HG02623 (cell line): Measurements from ENCODE around the gene BRIP1.
"Not testable (repeated sequence)": the region's sequence is repeated elsewhere in the genome, so short reads cannot be mapped to it uniquely, and the experiment has no call there.

ENCODE experiments used
- ATAC-seq: cut with Tn5 transposase; IDR thresholded peaks from one replicate; pipeline ENCODE4 v1.9.1; 2021; ENCODE audit warnings: moderate library complexity; ENCODE audit not compliant: unreplicated experiment

BRIP1 gene

DNA sequence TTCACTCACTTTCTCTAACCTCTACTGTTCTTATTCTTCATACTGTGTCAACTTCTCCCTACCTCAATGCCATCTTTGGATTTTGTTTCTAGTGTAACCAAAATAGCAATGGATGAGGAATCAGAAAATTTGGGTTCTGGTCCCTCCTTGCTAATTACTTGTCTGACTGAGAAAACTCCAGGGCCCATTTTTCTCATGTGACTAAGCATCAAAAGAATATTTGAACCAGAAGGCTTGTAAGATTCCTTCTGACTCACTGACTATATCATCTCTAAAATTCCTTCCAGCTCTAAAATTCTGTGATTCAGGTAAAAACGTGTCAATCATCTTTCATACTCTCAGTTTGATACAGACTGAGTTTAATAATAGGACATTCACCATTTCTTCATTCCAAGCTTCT is 57.9 kb downstream of the BRIP1 start:
- ATAC-seq, result no peak

DNA sequence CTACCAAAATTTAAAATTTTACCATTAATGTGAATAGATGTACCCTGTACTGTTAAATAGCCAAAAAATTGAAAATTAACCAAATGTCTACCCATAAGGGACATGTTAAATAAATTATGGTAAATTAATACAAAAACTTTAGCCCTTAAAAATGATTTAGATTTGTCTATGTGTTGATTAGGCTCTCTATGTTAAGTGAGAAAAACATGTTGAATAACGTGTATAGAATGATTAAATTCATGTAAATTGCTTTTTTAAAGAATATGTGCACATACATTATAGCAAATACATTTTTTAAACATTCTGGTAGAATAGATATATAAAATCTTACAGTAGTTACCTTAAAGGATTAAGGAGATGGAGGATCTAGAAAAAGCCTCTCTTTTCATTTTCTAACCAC is 59.5 kb downstream of the BRIP1 start:
- ATAC-seq, result no peak

DNA sequence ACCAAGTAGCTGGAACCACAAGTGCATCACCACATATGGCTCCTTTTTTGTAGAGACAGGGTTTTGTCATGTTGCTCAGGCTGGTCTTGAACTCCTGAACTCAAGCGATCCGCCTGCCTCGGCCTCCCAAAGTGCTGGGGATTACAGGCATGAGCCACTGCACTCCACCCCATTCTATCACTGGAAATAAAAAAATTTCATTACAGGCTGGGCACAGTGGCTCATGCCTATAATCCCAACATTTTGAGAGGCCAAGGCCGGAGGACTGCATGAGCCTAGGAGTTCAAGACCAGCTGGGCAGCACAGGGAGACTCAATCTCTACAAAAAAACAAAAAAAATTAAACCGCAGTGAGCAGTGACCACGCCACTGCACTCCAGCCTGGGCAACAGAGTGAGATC is 60.1 kb downstream of the BRIP1 start:
- ATAC-seq, result no peak

DNA sequence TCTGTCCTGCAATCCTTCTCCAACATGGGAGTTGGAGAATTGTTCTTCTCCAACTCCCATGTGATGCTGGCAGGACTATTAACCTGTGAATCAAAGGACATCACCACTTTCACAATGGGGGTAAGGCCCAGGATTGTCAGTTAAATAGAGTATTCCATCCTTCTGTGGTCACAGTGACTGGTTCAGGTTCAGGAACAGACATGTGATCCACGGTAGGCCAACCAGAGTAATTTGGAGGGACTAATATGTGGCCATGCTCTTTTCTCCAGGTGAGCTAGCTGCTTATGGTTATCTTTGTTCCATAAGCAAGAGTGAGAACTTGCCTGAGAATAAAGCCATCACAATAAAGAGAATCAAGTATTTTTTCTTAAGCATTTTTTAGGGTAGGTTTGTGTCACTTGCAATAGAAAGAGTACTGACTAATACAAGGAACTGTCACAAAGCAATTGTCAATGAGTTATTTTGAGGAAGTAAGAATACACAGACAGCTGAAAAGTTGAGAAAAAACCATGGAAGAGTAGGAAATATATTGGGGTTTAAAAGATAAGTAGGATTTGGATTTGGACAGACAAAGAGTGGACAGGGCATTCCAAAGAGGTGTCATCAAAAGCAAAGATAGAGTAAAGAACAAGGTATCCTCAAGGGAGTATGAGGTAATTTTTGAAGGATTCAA is 63.4 kb downstream of the BRIP1 start:
- ATAC-seq, result no peak

DNA sequence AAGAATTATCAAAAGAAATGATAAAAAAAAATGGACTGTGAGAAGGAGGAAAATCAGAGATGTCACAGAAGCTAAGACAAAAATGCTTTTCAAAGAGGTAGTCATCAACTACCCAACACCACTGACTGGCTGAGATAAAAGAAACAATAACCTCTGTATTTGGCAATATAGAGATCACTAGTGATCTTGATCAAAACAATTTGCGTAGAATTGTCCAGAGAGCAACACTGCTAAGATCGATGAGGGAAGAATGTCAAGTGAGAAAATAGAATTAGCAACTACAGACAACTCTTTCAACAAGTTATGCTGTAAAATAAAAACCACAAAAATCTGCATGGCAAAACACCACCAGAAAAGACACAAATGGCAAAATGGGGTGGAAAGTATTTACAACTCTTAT is 66.0 kb downstream of the BRIP1 start:
- ATAC-seq, result no peak

DNA sequence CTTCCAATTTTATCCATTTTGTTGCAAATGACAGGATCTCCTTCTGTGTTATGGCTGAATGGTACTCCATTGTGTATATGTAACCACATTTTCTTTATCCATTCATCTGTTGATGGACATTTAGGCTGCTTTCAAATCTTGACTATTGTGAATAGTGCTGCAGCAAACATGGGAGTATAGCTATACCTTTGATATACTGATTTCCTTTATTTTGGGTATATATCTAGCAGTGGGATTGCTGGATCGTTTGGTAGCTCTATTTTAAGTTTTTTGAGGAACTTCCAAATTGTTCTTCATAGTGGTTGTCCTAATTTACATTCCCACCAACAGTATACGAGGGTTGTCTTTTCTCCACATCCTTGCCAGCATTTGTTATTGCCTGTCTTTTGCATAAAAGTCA is 67.8 kb downstream of the BRIP1 start:
- ATAC-seq, result no peak

DNA sequence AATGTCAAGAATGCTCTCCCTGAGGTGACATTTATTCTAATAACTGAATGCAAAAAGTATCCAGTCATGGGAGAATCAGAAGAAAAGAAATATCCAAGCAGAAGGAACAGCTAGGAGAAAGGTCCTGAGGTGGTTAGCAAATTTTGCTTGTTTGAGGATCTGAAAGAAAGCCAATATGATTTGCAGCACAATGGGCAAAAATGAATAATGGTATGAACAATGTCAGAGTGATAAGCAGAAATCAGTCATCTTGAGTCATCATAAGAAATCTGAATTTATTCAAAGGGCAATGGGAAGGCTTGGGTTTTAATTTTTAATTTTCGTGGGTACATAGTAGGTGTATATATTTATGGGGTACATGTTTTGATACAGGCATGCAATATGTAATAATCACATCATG is 68.5 kb downstream of the BRIP1 start:
- ATAC-seq, result no peak

DNA sequence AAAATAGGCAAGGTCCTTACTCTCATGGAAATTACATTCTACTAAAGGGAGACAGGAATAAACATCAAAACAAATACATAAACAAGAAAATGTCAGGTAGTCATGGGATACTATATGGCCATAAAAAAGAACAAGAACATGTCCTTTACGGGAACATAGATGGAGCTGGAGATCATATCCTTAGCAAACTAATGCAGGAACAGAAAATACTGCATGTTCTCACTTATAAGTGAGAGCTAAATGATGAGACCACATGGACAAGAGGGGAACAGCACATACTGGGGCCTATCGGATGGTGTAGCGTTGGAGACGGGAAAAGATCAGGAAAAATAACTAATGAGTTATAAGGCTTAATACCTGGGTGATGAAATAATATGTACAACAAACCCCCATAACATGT is 69.1 kb downstream of the BRIP1 start:
- ATAC-seq, result no peak

DNA sequence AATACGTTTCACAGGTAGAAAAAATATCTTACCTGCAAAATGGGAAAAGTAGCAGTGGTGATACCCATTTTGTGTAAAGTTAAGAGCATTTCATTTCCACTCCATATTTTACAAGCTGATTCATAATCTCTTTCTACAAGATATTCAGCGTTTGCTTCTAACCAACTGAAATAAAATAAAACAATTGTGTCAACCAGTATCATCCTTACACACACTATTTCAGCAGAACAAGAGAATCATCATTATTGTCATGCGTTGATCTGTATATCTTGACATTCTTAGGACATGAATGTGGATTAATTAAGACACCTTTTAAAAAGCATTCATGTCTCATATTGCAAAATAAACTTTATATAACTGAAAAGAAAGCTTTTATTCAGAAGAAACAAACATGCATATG is 69.8 kb downstream of the BRIP1 start:
- ATAC-seq, result no peak

DNA sequence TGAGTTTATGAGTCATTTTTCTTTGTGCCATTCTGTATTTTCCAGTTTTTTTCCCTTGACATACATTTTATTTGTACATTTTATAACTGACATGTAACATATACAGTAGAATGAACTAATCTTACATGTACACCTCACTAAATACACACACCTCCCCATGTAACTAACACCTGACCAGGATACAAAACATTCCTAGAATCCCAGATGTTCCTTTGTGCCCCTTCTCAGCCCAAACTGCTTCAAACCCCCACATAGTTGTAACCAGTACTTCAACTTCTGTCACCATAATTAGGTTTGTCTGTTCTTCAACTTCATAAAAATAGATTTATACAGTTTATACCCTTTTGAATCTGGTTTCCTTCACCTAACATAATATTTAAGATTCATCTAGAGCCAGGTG is 73.5 kb downstream of the BRIP1 start:
- ATAC-seq, result no peak

DNA sequence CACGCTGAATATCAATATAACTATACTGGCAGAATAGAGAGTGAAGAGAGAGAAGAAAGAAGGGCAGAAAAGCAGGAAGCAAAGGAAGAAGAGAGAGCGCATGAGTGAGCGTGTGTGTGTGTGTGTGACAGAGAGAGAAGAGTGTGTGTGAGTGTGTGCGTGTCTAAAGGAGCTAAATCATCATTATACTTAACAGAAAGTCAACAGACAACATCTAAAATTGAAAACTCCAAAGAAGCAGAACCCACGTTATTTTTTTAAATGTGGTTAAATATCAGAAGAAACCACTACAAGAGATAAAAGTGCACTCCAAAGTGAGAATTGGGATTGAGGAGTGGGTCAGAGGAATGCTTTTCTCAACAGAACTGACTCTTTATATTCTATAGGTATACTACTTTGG is 77.2 kb downstream of the BRIP1 start:
- no peak for ATAC-seq

DNA sequence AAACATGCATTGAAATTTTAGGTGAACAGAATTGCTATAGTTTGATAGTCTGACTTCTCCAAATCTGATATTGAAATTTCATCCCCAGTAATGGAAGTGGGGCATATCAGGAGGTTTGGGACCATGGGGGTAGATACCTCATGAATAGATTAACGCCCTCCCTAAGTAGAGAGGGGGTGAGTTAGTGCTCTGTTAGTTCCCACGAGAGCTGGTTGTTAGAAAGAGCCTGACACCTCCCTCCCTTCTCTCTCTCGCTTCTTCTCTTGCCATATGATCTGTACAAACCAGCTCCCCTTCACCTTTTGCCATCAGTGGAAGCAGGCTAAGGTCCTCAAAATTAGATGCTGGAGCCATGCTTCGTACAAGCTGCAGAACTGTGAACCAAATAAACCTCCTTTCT is 78.8 kb downstream of the BRIP1 start:
- ATAC-seq, result no peak

DNA sequence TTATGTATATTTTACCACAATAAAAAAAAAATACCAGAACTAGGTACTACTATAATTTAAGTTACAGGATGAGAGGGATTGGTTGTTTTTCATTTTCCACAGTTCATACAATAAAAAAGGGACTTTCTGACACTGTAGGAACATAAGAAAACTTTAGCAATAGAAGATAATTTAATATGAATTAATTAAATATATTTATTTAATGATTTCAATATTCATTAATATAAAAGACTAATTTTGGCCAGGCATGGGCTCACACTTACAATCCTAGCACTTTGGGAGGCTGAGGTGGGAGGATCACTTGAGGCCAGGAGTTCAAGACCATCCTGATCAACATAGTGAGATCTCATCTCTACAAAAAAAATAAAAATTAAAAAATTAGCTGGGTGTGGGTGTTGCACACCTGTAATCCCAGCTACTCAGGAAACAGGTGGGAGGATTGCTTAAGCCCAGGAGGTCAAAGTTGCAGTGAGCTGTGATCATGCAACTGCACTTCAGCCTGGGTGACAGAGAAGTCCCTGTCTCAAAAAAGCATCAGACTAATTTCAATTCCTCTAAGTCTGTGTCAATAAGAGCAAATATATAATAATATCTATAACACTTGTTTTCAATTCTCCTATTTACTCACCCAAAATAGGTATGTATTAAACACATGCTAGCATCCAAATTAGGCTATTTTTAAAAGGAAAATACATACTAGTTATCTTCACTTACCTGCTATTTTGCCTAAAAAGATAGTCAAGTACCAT is 79.6 kb downstream of the BRIP1 start:
- no peak for ATAC-seq

DNA sequence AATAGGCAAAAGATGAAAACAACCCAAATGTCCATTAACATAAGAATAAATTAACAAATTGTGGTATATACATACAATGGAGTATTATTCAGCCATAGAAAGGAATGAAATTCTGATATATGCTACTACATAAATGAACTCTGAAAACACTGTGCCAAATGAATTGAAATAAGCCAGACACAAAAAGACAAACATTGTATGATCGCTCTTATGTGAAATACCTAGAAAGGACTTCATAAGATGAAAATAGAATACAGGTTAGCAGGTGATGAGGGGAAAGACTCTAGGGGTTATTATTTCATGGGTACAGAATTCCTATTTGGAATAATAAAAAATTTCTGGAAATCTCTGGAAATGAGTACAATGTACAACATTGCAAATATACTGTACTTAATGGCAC is 80.2 kb downstream of the BRIP1 start:
- no peak for ATAC-seq

DNA sequence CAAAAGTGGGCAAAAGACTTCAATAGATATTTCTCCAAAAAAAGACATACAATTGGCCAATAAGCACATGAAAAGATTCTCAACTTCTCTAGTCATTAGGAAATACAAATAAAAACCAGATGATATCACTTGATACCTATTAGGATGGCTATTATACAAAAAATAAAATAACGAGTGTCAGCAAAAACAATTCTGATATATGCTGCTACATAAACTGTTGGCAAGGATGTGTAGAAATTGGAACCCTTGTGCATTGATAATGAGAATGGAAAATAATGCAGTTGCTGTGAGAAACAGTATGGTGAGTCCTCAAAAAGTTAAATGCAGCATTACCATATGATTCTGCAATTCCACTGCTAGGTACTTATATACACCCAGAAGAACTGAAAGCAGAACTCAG is 80.6 kb downstream of the BRIP1 start:
- ATAC-seq, result no peak

DNA sequence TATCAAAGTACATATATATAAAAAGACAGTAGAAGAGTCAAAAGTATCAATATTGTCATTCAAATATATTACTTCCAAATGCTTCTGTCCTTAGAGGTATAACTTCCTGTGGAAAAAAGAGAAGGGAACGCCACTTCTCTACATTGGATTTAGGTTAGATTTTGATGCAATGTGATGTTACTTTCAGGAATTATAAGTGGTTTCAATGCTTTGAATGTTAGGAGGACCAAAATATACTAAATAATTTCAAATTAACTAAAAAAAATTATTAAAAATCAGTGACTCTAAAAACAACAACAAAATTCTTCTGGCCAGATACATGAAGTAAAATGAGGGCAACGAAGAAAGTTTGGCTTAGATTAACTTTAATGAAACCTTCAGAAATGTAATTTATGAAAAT is 88.0 kb downstream of the BRIP1 start:
- no peak for ATAC-seq

DNA sequence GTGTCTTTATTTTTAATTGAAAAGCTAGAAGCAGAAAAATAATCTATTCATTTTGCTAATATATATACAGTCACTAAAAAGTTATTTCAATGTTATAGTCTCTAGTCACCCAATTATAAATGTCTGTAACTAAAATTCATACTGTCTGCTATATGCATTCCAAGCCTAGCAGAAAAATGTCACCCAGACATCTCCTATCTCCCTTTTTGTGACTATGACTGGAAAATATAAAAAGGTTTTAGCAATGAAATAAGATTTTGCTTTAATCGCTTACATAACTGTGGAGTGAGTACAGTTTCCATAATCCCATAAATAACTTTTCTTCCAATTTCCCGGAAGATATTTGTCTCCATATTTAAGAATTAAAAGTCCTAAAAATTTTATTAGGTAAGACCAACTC is 88.6 kb downstream of the BRIP1 start:
- no peak for ATAC-seq

DNA sequence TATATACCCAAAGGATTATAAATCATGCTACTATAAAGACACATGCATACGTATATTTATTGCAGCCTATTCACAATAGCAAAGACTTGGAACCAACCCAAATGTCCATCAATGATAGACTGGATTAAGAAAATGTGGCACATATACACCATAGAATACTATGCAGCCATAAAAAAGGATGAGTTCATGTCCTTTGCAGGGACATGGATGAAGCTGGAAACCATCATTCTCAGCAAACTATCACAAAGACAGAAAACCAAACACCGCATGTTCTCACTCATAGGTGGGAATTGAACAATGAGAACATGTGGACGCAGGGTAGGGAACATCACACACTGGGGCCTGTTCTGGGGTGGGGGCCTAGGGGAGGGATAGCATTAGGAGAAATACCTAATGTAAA is 89.2 kb downstream of the BRIP1 start:
- ATAC-seq, result not testable (repeated sequence)

DNA sequence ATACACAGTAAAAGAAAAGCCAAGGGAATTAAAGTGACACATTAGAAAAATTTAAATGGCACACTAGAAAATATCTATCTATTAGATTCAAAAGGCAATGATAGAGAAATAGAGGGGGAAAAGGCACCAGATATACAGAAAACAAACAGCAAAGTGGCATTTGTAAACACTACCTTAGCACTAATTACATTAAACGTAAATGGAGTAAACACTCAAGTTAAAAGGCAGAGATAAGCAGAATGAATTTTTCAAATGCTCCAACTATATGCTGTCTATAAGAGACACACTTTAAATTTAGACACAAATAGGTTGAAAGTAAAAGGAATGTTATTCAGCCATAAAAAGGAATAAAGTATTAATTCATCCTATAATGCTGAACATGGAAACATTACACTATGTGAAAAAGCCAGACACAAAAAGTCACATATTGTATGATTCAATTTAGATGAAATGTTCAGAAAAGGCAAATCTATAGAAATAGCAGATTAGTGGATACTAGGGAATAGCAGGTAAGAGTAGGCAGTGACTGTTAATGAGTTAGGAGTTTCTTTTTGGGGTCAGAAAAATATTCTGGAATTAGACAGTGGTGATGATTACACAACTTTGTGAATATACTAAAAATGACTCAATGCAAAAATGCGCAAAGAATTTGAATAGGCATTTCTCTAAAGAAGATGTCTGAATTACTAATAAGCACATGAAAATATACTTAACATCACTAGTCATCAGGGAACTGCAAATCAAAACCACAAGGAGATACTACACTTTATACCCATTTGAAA is 92.4 kb downstream of the BRIP1 start:
- no peak for ATAC-seq

DNA sequence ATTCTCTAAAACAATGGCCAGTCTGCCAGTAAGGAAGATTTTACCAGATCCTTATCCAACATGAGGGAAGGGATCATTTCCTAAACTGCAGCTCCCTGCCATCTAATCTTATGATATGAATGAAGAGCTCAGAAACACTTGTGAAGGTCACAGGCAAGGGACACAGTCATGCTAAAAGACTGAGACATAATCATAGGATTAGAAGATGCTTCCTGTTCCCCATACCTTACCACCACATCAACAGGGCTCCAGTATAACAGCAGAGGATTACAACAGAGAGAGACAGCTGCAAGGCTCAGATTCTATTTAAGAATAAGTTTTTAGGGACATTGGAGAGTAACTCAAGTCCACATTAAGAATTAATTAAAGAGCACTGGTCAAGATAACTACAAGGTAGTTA is 93.3 kb downstream of the BRIP1 start:
- ATAC-seq, result no peak

DNA sequence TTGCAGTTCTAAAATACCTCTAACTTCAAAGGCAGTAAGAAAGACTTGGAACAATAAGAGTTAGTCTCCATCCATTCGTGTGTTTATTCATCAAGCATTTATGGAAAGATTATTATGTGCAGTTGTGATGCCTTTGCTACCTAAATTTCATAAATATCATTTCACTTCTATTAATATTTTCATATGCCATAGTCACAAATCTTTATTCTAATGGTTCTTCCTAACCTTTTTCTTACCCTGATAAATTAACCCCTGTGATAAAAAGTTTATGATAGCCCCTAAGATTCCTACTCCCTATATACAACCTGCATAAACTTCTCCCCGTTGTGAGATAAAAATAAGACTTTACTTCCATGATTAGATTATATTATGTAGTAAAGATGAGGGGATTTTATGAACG is 94.9 kb downstream of the BRIP1 start:
- ATAC-seq, result no peak

DNA sequence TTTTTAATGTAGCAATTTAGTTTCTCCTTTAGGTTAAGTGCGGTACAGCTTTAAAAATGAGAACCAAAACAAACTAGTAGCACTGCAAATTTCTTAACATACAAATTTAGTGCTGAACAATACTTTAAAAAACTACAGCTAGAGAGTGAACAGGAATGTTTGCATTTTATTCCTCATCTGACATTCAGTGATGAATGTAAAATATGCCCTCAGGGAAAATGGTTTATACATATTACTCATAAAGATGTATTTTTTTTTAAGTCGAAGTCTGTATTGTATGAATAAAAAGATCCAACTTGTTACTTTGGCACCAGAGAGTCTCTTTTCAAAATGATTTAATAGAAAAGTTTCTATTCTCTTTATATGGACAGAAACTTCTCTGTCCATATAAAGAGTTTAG is 96.8 kb downstream of the BRIP1 start:
- no peak for ATAC-seq
